HCT116 (cell line): Measurements from ENCODE around the gene CGNL1.

Experiments
- CBX3 ChIP-seq: IDR thresholded peaks from 2 replicates; pipeline ENCODE4 v1.6.1; 2012; ENCODE audit warnings: low read depth
- CTCF ChIP-seq, 3 experiments: fragments of 200-600 bp in 1 of 3; sonication (generic) in 1 of 3; IDR thresholded peaks in 2 of 3; conservative IDR thresholded peaks in 1 of 3; 2 replicates each; pipeline ENCODE4 v1.5.1; 2012 to 2017; ENCODE audit warnings: low read depth in 2 of 3, low read length in 2 of 3, antibody characterized with exemption in 1 of 3, borderline replicate concordance in 1 of 3, control low read depth in 1 of 3, mild to moderate bottlenecking in 1 of 3, mixed read lengths in 1 of 3, mixed run types in 1 of 3, moderate library complexity in 1 of 3; ENCODE audit not compliant: insufficient read depth in 1 of 3
- POLR2A ChIP-seq: IDR thresholded peaks from 2 replicates; pipeline ENCODE4 v1.7.0; 2011; ENCODE audit warnings: borderline replicate concordance; ENCODE audit not compliant: insufficient read depth, insufficient read length; ENCODE audit errors: extremely low read depth
- POLR2AphosphoS5 ChIP-seq: IDR thresholded peaks from 2 replicates; pipeline ENCODE4 v1.6.1; 2011; ENCODE audit warnings: mild to moderate bottlenecking, low read depth, low read length, moderate library complexity
- REST ChIP-seq: IDR thresholded peaks from 2 replicates; pipeline ENCODE4 v1.6.1; 2012; ENCODE audit warnings: low read depth
- TCF7L2 ChIP-seq: IDR thresholded peaks from 2 replicates; pipeline ENCODE4 v1.7.0; 2011; ENCODE audit warnings: borderline replicate concordance, inconsistent platforms; ENCODE audit not compliant: insufficient read depth, insufficient read length; ENCODE audit errors: extremely low read depth
- YY1 ChIP-seq: IDR thresholded peaks from 2 replicates; pipeline ENCODE4 v1.6.1; 2011; ENCODE audit warnings: low read length, low read depth, moderate library complexity, mild to moderate bottlenecking; ENCODE audit not compliant: insufficient replicate concordance; ENCODE audit errors: extremely low read depth
- ZNF274 ChIP-seq: fragments of 200-500 bp; sonication (Bioruptor generic); IDR thresholded peaks from 2 replicates; pipeline ENCODE4 v1.6.1; 2014; ENCODE audit warnings: mild to moderate bottlenecking, low read depth, low read length, inconsistent platforms

- TF ChIP-seq POLR2A (no peak), ZNF274 (no peak), CTCF (IDR thresholded peaks at IDR 0.05 in 2 of 3, conservative IDR thresholded peaks at IDR 0.05 in 1 of 3; ENCODE audit: borderline replicate concordance in 1 of 3, insufficient read depth in 1 of 3, low read depth in 2 of 3, low read length in 2 of 3) (no peak), REST (no peak), YY1 (no peak), TCF7L2 (no peak), CBX3 (no peak), POLR2AphosphoS5 (no peak)
These were observed 102.7 kb downstream of the CGNL1 start for GRCh38 chr15:57479005-57479404.
